CMK (cell line): ENCODE results near the gene NNT.
"Not testable (repeated sequence)": the region's sequence is repeated elsewhere in the genome, so short reads cannot be mapped to it uniquely, and the experiment has no call there.

Source experiments
- DNase-seq: peaks from one replicate; pipeline ENCODE4 v3.0.0-alpha.2; 2010; ENCODE audit warnings: low read depth

NNT gene

DNA sequence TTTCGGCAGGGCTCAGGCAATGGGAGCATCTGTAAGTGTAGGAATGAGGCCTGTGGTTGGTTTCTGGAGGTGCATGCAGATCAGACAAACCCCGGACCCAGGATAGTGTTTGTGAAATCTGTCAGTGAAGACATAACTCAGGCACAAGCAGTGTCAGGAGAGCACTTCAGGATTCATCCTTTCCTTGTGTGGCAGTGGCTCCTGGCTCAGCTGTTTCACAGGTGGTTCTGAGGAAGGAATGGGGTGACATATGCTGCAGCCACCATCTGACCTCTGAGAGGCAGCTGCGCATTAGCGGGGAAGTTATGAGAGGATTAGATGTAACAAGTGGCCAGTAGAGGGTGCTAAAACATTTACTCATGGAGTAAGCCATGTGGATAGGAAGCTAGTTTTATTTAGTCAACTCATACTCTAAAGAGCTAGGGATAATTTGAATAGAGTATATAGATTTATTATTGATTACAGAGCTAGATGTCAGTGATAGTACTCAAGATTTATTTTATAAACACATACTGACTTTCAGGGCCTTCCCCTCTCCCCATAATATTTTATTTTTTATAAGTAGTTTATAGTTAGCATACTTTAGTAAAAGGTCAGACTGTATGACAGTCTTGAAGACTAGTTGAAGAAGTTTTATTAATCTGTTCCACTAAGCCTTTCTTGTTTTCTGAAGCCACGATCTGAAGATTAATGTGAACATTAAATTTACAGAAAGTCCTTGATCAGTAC lies 28.4 kb downstream of the NNT start:
- DNase-seq: peak; percentile 39

DNA sequence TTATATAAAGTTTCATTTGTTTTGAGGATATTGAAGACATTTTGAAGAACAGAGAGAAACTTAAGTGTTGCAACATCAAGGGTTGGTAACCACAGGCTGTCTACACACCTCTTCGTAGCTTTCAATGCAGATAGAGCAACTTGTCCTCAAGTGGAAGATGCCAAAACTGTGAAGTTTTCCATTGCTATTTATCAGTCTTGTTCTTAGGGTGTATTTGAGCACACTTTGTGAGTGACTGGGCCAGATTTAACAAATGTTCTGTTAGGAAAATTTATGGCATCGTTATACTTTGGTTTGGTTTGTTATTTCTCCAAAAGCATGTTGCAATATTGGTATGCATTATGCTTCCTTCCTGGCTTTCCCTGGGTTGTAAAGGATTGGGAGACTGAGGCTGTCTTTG lies 31.6 kb downstream of the NNT start:
- no peak for DNase-seq

DNA sequence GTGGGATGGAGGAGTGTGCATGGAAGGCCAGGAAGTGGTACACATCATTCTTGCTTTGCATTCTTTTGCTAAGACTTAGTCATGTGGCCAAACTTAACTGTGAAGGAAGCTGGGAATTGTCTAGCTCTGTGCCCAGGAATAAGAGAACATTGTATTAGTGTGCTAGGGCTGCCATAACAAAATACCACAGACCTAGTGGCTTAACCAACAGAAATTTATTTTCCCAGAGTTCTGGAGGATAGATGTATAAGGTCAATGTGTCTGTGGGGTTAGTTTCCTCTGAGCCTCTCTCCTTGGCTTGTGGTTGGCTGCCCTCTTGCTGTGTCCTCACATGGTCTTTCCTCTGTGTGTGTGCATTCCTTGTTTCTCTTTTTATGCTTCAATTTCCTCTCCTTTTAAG lies 32.4 kb downstream of the NNT start:
- DNase-seq: no peak

DNA sequence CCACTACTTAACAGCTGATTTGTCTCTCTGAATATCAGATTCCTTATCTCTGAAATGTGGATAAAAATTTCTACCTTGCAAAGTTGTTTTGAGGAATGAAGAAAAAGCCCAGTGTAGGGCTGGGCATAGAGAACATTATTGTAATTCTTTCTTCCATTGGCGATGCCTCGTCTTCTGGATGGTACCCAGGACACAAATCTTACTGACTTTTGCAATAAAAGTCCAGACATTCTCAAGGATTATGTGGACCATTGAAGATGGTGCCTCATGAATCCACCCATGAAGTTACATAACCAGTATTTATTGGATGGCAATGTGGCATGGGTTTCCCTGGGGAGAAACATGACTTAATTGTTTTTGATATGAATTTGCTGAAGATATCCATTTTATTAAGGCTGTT lies 33.1 kb downstream of the NNT start:
- no peak for DNase-seq

DNA sequence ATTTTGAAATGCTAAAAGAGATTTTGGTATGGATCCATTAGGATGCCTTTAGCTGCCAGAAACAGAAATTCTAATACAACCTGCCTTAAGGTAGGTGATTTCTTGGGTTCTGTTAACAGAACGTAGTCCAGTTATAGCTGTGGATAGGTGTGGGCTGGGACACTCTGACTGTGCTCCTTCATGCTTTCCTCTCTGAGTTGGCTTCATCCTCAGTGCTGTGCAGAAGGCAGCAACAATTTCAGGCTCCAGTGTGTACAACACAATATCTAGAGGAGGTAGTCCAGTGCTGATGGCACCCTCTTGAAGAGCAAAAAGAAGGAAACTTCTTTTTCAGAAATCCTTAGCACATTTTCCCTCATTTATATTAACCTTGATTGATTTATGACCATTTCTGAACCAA lies 34.4 kb downstream of the NNT start:
- no peak for DNase-seq

DNA sequence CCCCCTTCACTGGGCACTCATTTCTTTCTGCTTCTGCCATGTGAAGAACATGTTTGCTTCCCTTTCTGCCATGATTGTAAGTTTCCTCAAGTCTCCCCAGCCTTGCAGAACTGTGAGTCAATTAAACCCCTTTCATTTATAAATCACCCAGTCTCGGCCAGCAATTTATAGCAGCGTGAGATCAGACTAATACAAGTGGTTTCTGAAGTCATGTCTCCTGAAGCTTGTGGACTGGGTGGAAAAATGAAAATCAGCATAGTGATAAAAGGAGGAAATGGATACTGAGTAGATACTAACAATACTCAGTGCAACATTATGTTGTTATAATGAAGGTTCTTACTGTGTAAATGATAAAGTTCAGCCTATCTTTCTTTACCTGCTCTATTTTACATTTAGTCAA lies 35.1 kb downstream of the NNT start:
- DNase-seq: no peak

DNA sequence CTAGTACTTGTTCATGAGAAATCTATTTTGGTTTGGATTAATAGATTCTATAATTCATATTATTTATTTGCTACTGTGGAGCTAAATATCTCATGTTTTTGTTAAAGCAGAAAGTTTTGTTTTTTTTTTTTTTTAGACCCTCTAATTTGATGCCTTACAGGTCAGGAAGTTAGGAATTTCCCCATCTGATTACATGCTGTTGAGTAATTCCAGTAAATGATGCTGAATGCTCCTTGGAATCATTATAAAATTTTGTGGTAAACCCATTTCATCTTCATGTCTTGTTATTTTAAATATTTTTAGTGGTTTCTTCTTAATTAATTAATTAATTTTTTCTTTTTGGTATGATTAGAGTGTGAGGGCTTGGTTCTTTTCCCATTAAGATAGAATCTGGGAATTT lies 35.6 kb downstream of the NNT start:
- DNase-seq: no peak

DNA sequence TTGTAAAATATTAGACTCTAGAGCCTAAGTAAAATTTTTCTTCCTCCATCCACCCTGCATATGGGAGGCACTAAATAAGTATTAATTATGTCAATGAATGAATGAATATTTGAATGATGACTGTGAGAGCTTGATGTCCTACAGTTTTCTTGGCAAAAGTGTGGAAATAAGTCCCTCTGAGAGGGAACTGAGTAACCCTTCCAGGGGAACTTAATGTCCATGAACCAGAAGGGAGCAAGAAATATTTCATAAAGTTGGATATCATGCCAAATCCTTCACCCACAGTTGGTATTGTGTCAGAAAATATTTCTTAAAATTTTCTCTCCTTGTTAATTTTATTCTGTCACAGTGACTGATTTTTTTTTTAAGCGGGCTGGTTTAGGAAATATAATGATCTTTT lies 36.6 kb downstream of the NNT start:
- DNase-seq: no peak

DNA sequence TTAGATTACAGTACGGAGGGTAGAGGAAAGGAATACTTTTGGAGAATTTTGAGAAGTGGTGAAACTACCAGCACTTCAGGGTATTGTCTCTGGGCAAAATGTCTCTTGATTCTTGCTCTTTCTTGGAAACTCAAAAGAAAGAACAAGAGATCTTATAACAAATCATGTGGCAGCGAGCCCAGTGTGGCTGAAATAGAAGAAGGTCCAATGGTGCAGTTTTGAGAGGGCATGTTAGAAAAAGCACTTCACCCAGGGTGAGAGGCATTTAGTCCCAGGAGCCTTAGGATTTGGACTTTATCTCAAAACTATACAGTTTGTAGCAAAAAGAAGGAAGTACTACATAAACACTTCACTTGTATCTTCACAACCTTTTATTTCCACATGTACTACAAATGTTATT lies 39.4 kb downstream of the NNT start:
- DNase-seq: no peak

DNA sequence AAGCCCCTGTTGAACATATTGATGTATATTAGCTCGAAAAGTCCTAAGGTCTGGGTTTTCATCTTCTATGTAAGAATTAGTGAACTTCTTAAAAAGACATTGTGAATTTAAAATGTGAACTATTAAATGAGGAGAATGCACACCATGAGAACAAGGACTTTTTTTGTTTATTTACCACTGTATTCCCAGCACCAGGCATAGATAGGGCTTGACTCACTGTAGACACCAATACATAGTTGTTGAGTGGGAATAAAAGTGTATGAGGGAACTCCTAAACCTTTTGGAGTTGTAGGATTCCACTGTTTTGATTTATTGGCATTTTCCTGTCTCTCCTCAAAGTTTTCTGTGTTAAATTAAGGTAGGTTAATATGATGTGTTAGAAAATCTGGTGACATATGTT lies 40.3 kb downstream of the NNT start:
- no peak for DNase-seq

DNA sequence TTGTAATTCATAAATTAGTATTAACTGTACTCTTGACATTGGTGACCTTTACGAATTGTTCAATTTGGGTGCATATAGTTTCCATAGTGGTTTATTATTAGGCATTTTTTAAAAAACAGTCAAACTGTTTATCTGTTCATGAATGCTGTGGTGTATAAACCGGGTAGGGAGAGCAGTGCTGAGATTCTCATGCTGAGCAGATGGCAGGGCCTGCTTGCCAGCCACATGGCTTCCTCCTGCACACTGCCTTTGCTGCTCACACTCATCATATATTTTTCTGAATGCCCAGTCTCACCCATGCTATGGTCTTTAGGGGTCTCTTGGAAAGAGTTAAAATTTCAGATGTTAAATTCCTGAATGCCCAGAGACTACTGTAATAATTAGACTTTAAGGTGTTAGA lies 40.8 kb downstream of the NNT start:
- DNase-seq: no peak

DNA sequence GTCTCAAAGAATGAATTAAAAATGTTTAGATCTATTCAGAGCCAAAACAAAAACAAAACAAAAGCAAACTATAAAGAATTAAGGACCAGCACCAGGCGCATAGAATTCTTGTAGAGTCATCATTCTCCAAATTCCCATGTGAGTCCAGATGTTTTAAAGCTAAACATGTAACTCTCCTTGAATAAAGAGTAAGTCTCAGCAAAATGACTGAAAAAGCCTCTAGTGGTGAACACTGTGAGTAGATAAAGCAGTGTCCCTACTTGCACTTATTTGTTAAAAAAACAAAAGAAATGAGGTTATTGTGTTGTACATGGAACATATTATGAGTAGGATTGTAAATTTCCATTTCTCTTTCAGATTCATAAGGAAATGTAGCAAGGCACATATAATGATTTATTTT lies 44.0 kb downstream of the NNT start:
- no peak for DNase-seq

DNA sequence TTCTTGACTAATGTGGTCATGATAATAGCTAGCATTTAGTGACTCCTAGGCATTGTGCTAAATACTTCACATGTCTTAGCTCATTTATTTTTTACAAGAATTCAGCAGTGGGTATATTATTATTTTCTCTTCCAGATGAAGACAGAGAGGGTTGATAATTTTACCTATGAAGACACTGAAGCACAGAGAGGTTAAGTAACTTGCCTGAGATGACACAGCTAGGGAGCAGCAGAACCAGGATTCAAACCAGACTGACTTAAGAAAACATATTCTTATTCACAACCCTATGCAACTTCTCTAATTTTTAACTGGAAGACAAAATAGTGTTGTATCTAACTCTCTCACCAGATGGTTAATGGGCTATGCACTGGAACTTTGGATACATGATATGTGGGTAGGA lies 44.8 kb downstream of the NNT start:
- DNase-seq: no peak

DNA sequence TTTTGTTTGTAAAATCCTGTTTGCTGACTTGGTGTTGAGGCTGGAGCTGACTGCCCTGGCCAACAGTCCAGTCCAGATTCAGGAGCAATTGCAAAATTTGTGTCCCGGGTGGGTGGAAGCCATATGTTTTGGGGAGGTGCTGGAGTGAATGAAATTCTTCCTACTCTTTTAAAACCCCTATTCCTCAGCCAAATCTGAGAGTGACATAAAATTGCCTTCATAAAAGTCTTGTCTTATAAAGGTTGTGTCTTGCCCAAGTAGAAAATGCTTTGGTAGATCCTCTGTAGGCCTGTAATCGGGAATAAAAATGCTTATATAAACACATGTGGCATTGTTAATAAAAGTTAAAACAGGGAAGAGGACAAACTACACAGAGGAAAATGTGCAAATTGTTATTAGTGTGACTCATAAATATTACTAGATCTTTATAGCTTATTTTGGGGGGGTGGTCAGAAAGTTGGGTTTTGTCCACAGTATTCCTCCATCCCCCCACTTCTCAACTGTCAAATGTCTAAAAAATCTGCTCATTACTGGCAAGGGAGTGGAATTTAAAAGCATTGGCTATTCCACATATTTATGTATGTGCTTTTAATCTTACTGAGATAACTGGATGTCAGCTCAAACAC lies 45.6 kb downstream of the NNT start:
- DNase-seq: no peak

DNA sequence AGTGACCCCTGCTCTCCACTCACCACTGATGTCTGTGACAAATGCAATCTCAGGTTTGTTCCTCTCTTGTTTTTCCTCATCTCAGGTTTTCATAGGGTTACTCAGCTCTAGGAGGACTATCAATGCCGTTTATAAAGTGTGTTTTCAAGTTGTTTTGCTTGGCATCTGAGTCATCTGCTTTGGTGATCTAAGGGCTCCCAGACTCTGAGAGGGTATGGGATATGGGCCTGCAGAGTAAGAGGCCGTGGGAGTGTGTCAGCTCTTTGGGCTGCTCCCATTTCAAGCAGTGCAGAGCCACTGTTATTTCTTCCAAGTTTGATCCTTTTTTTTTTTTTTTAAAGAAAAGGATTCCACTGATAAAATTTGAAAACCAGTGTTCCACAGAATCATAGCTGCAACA lies 46.3 kb downstream of the NNT start:
- DNase-seq: no peak

DNA sequence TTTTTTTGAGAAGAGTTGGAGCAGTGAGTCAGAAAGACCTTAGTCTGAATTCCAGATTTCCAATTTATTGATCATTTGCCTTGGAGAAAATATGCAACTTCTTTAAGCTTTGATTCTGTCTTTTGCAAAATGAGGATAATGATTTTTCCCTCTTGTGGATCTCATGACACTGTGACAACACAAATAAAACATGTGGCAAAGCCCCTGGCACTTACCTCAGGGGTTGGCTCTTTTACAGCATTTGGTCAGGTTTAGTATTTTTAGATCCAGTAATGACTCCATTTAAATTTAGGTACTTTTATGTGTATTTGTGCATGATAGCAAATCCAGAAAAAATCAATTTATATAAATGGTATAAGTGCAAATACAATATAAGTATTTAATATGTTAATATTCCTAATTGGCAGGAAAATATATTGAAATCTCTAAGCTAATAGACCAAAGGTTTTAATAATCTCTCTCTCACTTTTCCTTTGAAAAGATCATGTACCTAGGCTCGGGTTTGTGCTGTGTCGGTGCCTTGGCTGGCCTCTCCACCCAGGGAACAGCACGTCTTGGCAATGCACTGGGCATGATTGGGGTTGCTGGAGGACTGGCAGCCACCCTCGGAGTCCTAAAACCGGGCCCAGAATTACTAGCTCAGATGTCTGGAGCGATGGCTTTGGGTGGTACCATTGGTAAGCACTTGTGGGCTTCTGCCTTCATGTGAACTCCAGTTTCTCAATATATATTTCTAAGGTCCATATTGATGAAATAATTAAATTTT lies 49.7 kb downstream of the NNT start:
- no peak for DNase-seq

DNA sequence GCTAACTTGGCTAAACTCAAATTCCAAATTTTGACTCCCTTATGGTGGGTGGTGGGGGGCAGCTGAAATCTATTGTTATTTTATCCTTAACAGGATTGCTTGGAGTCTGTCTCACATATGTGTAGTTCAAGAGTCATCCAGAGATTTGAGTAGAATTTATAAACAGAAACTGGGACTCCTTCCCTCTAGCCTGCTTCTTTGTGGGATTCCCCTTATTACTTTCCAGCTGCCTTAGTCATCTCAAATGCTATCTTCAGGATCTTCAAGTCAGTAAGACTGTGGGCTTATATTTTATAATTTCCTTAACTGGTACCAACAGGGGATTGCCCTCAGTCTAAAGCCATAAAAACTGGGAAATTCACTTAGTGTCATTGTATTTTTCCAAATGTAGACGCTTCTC lies 55.5 kb downstream of the NNT start:
- no peak for DNase-seq

DNA sequence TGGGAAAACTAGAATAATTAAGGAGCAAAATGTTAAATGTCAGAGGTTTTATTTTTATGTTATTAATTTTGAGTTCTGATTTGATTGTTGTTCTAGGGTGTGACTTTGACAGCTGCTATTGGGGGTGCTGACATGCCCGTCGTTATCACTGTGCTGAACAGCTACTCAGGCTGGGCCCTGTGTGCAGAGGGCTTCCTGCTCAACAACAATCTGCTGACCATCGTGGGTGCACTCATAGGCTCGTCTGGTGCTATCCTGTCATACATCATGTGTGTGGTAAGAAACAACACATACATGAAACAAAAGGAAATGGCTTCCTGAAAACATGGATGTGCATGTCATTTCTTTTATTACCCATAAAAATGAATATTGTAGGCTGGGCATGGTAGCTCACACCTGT lies 56.1 kb downstream of the NNT start:
- DNase-seq: no peak

DNA sequence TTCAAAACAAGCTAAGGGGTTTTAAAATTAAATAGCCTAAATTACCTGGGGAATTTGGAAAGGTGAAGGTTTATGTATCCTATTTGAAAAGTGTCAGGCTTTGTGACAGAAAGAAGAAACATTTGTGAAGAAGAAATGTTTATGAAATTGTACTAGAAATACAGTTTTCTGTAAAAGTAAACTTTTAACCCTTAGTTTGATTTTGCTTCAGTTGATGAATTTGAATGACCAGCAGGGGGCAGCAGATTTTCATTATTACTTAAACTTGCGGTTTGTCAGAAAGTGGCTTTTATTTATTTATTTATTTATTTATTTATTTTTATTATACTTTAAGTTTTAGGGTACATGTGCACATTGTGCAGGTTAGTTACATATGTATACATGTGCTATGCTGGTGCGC lies 58.1 kb downstream of the NNT start:
- peak; percentile 14 for DNase-seq

DNA sequence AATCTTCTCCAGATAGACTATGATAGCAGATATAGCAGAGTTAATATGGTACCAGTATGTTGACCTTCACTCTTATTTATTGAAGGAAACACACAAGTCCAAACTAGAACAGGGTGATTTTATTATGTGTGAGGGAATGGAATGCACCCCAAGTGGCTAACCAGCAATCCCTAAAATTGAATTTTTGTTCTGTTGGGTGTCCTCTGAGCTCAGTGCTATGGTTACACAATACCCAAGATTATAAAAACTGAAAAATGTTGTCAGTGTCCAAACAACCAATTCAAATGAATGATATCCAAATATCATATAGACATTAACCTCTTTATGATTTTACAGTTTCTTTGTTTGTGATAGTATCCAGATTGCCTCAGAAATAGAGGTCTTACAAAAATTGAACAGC lies 60.9 kb downstream of the NNT start:
- no peak for DNase-seq

DNA sequence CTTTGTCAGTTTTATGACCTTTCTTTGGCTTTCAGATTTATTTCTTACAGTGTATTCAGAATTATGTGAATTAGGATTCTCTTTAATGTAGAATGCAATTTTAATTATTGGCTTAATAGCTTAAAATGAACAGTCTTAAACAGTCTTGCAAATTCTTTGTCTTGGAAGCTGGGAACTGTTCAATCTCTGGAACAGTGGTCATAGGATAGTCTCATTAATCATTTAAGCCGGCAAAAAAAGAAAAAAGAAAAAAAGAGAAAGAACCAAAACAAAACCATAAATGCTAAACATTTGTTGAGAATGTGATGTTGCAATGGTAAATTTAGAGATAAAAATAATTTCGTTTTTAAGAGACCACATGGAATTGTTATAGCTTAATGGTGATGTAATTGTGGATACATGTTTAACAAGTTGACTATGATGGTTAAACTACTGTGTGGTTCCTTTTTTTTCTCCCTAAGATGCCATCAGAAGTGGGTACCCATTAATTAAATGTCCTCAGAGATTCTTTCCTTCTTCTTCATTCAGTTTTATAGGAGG lies 61.6 kb downstream of the NNT start:
- no peak for DNase-seq

DNA sequence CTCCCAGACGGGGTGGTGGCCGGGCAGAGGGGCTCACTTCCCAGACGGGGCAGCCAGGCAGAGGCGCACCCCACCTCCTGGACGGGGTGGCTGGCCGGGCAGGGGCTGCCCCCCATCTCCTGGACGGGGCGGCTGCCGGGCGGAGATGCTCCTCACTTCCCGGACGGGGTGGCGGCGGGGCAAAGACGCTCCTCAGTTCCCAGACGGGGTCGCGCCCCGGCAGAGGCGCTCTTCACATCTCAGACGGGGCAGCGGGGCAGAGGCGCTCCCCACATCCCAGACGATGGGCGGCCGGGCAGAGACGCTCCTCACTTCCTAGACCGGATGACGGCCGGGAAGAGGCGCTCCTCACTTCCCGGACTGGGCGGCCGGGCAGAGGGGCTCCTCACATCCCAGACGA lies 62.8 kb downstream of the NNT start:
- not testable (repeated sequence) for DNase-seq

DNA sequence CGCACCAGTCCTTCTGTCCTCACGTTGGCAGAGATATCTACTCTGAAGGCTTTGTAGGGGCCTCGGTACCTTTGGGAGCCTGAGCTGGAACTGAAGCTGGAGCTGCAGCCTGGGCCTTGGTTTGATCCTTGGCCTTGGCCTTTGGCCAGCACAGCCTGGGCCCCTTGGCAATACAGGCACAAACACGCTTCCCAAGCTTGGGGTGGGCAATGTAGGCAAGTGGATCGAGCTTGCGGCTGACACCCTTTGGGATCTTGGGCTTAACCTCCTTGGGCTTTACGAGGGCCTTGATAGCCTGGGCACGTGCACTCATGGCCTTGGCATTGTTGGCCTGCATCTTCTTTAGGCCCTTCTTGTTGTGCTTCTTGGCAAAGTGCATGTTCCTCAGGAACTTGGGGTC lies 63.7 kb downstream of the NNT start:
- not testable (repeated sequence) for DNase-seq
